Diencephalon (tissue), 1 donor: Measurements from ENCODE around the gene PPP1CA. TPM values are rescaled to one million over a fixed set of nuclear protein-coding genes. Genes with fewer than 3 reads are reported as not detected.

Experiments
- small RNA-seq: library from RNA; depleted of rRNA; stranded (forward); fragments of <200 nt; gene quantifications from one replicate; pipeline ENCODE3, GENCODE V24; 2014
- total RNA-seq: library from RNA; depleted of rRNA; stranded (reverse); fragments of >200 nt; gene quantifications from one replicate; pipeline ENCODE4 v1.2.3, GENCODE V29; 2014

The PPP1CA gene
- 65.0 TPM for total RNA-seq

DNA sequence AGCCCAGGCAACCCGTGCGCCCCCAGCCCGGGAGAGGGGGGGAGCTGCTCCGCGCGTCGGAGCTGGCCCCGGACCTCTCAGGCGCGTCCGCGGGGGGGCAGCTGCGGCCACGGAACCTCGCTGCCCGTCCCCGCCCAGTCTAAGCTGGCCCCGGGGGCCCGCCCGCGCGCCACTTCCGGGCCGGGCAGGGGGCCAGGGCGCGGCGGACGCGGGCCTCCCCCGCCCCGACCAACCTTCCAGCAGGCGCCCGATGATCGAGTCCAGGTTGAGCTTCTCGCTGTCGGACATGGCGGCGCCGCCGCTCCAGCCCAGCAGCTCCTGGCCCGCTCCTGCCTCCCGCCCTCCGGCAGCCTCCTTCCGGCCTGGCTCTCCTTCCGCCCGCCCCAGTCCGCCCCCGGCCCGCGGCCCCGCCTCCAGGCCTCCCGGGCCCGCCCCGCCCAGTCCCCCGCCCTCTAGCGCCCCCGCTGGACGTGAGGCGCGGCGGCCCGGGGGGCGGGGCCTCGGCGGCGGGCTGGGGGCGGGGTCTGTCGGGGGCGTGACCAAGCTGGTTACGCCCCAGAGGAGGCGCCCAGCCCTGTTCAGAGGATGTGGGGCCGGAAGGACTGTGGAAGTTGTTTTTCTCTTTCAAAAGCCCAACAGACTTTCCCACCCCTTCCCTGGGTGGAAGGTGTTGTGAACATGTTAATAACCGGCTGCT is at the start of gene PPP1CA:
Gene PPP1CA, minus strand, starts transcription at position 364 of the 697 bp plus-strand sequence. Its CDS starts 76 bp downstream, at position 288.

DNA sequence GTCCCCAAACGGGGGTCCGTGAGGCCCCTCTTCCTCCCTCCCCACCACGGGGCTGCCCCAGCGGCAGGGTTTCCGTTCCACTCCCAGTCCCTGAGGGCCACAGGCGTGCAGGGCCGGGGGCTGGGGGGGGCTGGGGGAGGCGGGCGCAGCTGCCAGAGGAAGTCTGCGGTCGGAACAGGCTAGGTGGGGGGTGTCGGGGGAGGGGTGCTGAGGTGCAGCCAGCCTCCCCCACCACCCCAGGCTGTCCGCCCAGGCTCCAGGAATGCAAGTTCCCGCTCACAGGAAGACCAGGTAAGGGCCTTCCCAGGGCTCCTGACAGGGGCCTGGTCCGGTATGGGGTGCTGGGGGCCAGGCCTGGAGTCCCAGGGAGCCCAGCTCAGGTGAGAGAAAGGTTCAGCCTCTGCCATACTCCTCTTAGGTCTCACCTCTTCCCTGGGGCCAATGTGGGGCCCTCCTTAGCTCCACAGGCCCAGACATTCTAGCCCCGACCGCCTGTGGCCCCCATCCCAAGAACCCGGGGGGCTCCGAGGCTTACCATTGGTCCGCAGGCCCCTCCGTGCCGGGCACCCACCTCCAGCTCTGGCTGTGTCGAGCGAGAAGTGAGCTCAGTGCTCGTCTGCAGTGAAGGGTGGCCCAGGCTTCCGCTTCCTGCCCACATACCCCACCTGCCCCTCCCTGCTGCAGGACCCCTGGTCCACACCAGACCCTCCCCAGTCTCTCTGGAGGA is 35.6 kb upstream of the PPP1CA start, which contains the start of gene PTPRCAP:
Gene PTPRCAP, minus strand, starts transcription at position 601 of the 727 bp plus-strand sequence. Its CDS starts 63 bp downstream, at position 538.

DNA sequence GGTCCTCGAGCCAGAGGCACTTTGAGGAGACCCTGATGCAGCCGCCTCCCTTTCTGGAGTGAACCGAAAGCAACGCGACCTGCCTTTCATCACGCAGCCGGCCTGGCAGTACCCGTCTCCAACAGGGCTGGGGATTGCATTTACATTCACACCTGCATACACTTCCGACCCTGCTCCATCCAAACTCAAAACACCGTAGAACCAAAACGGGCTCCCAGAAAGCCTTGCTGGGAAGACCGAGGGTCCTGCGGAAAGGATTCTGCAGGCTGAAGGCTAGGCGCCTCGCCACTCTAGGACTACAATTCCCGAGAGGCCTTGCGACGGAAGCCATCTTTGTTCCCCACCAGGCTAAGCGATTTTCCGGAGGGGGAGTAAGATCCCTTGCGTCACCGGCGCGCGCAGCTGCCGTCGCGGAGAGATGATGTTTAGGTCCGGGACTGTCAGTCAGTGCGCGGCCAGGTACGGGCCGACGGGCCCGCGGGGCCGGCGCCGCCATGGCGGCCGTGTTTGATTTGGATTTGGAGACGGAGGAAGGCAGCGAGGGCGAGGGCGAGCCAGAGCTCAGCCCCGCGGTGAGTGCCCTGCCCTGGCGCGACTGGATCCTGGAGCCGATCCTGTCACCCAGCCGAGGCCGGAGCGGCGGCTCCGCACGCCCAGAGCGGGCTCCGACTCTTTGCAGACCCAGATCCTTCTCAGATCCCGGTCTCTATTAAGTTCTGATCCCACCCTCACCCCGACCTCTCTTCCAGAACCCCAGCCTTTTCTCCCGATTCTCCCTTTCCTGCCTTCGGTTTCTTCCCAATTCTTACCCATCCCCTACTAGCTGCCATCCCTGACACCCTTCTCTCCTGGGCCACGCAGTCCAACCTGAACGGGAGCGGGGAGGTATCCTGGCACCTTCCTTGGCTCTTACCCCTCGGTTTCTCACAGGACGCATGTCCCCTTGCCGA is 26.7 kb upstream of the PPP1CA start, which contains the start of gene RPS6KB2:
Gene RPS6KB2, plus strand, starts transcription at position 443 of the 950 bp plus-strand sequence. Its CDS starts 52 bp downstream, at position 495.

DNA sequence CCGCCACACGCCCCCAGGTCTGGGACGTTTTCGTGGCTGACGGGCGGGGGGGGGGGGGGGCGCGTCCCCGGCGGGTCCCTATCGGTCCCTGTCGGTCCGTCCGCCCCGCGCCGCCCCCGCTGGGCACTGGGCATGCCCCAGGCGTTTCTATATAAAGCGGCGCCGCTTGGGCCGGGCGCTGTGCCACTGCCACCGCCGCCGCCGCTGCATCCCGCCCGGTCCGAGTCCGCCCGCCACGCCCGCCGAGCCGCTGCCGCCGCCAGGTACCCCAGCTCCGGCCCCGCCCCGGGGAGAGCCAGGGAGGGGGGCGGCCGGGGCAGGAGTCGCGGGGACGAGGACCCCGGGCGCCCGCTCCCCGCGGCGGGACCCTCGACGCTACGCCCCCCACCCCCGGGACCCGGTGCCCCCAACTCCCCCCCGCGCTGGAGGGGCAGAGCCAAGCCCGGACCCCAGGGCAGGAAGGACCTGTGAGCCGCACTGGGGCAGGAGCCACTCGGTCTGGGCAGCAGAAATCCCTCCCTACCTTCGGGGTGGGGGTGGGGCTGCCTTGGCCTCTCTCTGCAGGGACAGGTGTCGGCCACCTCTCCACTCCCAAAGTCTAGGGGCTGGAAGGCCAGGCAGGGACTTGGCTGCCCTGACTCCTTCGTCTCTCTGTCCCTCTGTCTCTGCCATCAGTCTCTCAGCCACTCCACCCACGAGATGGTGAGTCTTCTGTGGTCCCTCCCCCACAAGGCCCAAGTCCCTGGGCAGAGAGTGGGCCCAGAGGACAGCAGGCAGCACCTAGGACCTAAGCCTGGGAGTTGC is 14.0 kb upstream of the PPP1CA start, which contains the start of gene CARNS1:
Gene CARNS1, plus strand, starts transcription at position 178 of the 804 bp plus-strand sequence. Its CDS starts 522 bp downstream, at position 700.

DNA sequence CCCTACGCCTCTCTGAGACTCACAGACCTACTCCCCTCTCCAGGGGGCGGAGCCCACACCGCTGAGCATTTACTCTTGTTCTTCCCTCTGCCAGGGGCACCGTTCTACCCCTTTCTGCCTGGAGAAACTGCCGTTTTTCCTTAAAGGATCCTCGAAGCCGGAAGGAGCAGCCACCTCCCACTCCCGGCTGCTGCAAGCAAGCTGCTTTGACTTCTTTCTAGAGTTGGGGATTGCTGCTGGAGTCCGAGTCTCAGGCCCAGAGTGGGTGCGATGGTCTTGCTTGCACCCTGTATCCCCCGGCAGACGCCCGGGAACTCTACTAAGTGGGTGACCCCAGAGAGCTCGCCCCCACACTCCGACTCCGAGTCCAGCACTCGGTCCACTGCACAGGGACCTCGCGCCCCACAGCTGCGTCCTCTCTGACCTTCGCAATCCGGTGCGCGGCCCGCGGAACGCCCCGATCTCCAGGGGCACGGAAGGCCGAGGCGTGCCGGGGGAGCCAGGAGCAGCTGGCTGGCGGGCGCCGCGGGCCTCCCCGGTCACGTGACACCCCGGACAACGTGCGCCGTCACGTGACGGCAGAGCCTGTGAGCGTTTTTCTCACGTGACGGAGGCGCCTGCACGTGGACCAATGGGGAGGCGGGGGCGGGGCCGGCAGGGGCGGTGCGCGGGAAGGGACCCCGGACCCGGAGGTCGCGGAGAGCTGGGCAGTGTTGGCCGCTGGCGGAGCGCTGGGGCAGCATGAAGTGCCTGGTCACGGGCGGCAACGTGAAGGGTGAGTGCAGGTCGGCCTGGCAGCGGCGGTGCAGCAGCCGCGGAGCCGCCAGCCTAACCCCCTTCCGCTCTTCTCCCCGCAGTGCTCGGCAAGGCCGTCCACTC is 10.1 kb downstream of the PPP1CA start, which contains the start of gene RAD9A:
Gene RAD9A, plus strand, starts transcription at position 683 of the 879 bp plus-strand sequence. Its CDS starts 59 bp downstream, at position 742.

DNA sequence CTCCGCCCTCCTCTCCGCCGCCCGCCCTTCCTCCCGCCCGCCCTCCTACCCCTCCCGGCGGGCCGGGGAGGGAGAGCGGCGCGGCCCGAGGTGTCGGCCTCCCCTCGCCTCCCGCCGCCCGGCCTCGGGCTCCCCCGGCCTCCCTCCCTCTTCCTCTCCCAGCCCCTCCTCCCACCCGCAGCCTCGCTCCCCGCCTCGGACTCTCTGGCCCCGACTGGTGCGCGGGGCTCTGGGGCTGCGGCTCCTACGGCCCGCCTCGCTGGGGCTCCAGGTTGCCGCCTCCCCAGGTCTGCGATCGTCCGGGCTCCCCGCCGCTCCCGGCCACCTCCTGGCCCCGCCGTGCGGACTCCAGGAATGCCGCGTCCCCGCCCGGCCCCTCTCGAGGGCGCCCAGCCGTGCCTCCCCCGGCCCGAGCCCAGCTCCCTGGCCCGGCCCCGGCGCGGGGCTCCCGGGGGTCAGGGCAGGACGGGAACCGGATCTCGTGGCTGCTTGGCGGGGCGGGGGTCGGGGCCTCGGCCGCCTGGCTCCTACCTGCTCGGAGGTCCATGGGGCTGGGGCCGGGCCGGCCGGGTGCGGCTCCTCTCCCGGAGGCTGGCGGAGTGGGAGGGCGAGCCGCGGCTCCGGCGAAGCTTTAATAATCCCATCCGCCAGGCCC is 28.5 kb downstream of the PPP1CA start, which contains the start of gene CLCF1:
Gene CLCF1, minus strand, starts transcription at position 606 of the 655 bp plus-strand sequence. Its CDS starts 59 bp downstream, at position 547.

DNA sequence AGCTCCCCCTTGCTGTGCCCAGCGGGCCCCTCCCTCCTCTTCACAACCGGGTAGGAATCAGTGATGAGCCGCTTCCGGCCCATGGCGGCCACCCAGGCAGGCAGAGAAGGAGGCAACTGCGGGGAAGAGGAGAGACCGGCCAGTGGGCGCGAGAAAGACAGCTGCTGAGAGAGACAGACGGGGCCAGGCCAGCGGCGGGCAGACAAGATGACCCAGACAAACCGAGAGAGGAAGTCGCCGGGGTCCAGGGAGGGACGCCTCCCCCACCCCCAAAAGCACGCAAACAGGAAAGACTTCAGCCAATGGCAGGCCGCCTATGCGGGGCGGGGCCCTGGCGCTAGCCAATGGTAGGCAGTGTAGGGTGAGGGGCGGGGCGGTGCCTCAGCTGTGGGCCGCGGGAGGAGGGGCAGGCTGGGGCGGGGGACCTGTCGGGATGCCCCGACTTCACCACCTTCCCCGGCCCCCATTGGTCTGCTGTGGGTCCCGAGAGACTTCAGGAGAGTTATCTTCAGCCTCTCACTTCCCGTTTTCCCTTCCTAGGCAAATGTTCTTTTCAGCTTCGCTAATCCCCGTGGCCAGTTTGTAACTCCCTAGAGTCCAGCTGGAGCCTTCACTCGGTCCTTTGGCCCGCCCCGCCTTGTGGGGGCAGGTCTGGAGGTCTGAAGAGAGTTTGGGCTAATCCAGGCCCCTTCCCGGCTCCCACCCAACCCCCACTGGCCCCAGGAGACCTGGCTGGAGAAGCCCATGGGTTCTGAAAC is 48.2 kb downstream of the PPP1CA start, which contains the start of gene POLD4:
Gene POLD4, minus strand, starts transcription at position 230 of the 758 bp plus-strand sequence. Its CDS starts 147 bp downstream, at position 83.

Small RNA genes within 50 kb of the gene (small RNA-seq; reads per million reads assigned to genes)
- gene RN7SKP239 (not detected), gene RNU6-1238P (not detected)

Other genes starting within 250 kb of the PPP1CA start
- 53.3 TPM for gene GRK2, start 135.4 kb downstream of the PPP1CA start, total RNA-seq
- 57.7 TPM for gene ANKRD13D, start 112.6 kb downstream of the PPP1CA start, total RNA-seq
- gene SSH3, start 98.3 kb downstream of the PPP1CA start, total RNA-seq = 4.6 TPM
- 4.2 TPM for gene POLD4, start 48.3 kb downstream of the PPP1CA start, total RNA-seq
- not detected for gene CLCF1, start 28.3 kb downstream of the PPP1CA start, total RNA-seq
- 15.5 TPM for gene RAD9A, start 9.9 kb downstream of the PPP1CA start, total RNA-seq
- 0.46 TPM for gene TBC1D10C, start 2.2 kb upstream of the PPP1CA start, total RNA-seq
- 0.23 TPM for gene CARNS1, start 13.8 kb upstream of the PPP1CA start, total RNA-seq
- 12.9 TPM for gene RPS6KB2, start 26.6 kb upstream of the PPP1CA start, total RNA-seq
- not detected for gene PTPRCAP, start 35.8 kb upstream of the PPP1CA start, total RNA-seq
- gene CORO1B, start 41.6 kb upstream of the PPP1CA start, total RNA-seq = 28.8 TPM
- not detected for gene GPR152, start 50.9 kb upstream of the PPP1CA start, total RNA-seq
- 0.23 TPM for gene CABP4, start 53.5 kb upstream of the PPP1CA start, total RNA-seq
- gene TMEM134, start 67.4 kb upstream of the PPP1CA start, total RNA-seq = 9.5 TPM
- 53.7 TPM for gene AIP, start 81.2 kb upstream of the PPP1CA start, total RNA-seq
- gene PITPNM1, start 103.5 kb upstream of the PPP1CA start, total RNA-seq = 81.7 TPM
- 9.5 TPM for gene CDK2AP2, start 106.3 kb upstream of the PPP1CA start, total RNA-seq
- not detected for gene CABP2, start 121.6 kb upstream of the PPP1CA start, total RNA-seq
- 215 TPM for gene GSTP1, start 182.0 kb upstream of the PPP1CA start, total RNA-seq
- gene NDUFV1, start 205.1 kb upstream of the PPP1CA start, total RNA-seq = 188 TPM
- 1.4 TPM for gene NUDT8, start 228.1 kb upstream of the PPP1CA start, total RNA-seq
- not detected for gene TBX10, start 237.9 kb upstream of the PPP1CA start, total RNA-seq
- 1.4 TPM for gene ACY3, start 248.9 kb upstream of the PPP1CA start, total RNA-seq